Muscle layer of duodenum (tissue), 2 donors: ENCODE data around the gene PRRC1.

Source experiments
- H3K27ac ChIP-seq: one replicate; pipeline ENCODE4 v1.7.0; 2013; ENCODE audit warnings: mild to moderate bottlenecking, low read length
- H3K27me3 ChIP-seq: one replicate; pipeline ENCODE4 v1.7.0; 2013; ENCODE audit warnings: low read depth, mild to moderate bottlenecking, control low read depth, low read length
- H3K36me3 ChIP-seq, 2 donors: one replicate each; pipeline ENCODE4 v1.7.0; 2013; ENCODE audit warnings: low read length in 2 of 2, control low read depth in 1 of 2, mild to moderate bottlenecking in 1 of 2; ENCODE audit not compliant: insufficient read depth in 2 of 2, control insufficient read depth in 1 of 2
- H3K4me1 ChIP-seq, 2 donors: one replicate each; pipeline ENCODE4 v1.7.0; 2013; ENCODE audit warnings: low read length in 2 of 2, mild to moderate bottlenecking in 2 of 2, control low read depth in 1 of 2, moderate library complexity in 1 of 2; ENCODE audit not compliant: insufficient read depth in 2 of 2, control insufficient read depth in 1 of 2
- H3K4me3 ChIP-seq, 2 donors: one replicate each; pipeline ENCODE4 v1.7.0; 2013; ENCODE audit warnings: low read length in 2 of 2, low read depth in 1 of 2, mild to moderate bottlenecking in 1 of 2
- H3K9me3 ChIP-seq, 2 donors: one replicate each; pipeline ENCODE4 v1.7.0; 2013; ENCODE audit warnings: low read length in 2 of 2, control low read depth in 1 of 2, mild to moderate bottlenecking in 1 of 2; ENCODE audit not compliant: control insufficient read depth in 1 of 2
- donor health status: healthy.

PRRC1 gene

GRCh38 chr5:127549551-127549950, 32.1 kb downstream of the PRRC1 start:
- Histone ChIP-seq H3K27me3 (no peaks in the 10 kb centered on the region), H3K4me3 (no peak overlapping the region), H3K9me3 (no peaks in the 10 kb centered on the region), H3K27ac (no peak overlapping the region), H3K4me1 (no peaks in the 10 kb centered on the region), H3K36me3 (peaks cover 16 to 27% of the 10 kb centered on the region in 2 donors)

- H3K36me3 ChIP-seq = peaks cover 16 to 26% of the 10 kb centered on the region in 2 donors
Observed at GRCh38 chr5:127550652-127551409, 33.4 kb downstream of the PRRC1 start.

GRCh38 chr5:127551410-127552041, 34.1 kb downstream of the PRRC1 start:
- H3K4me3 ChIP-seq = no peak overlapping the region
- H3K4me1 ChIP-seq = peaks cover 0 to 6% of the 10 kb centered on the region in 2 donors
- no peak overlapping the region for H3K27ac ChIP-seq
- peaks cover 16 to 20% of the 10 kb centered on the region in 2 donors for H3K36me3 ChIP-seq
- no peaks in the 10 kb centered on the region for H3K9me3 ChIP-seq
- H3K27me3 ChIP-seq = no peaks in the 10 kb centered on the region

More at GRCh38 chr5:127550652-127551409, 33.4 kb downstream of the PRRC1 start:
- Histone ChIP-seq H3K27me3 (no peaks in the 10 kb centered on the region), H3K9me3 (no peaks in the 10 kb centered on the region), H3K4me3 (no peak overlapping the region), H3K27ac (no peak overlapping the region), H3K4me1 (peaks cover 0 to 1% of the 10 kb centered on the region in 2 donors)

GRCh38 chr5:127555826-127556225, 38.4 kb downstream of the PRRC1 start:
- no peaks in the 10 kb centered on the region for H3K27me3 ChIP-seq
- peaks cover 0 to 6% of the 10 kb centered on the region in 2 donors for H3K4me1 ChIP-seq
- H3K27ac ChIP-seq = no peak overlapping the region
- no peak overlapping the region for H3K4me3 ChIP-seq
- peaks cover 8 to 15% of the 10 kb centered on the region in 2 donors for H3K36me3 ChIP-seq
- H3K9me3 ChIP-seq = no peaks in the 10 kb centered on the region

GRCh38 chr5:127556609-127557334, 39.3 kb downstream of the PRRC1 start:
- Histone ChIP-seq H3K9me3 (no peaks in the 10 kb centered on the region), H3K4me3 (no peak overlapping the region), H3K4me1 (peaks cover 0 to 6% of the 10 kb centered on the region in 2 donors), H3K27me3 (no peaks in the 10 kb centered on the region), H3K27ac (no peak overlapping the region), H3K36me3 (peaks cover 8 to 14% of the 10 kb centered on the region in 2 donors)

GRCh38 chr5:127558273-127558672, 40.8 kb downstream of the PRRC1 start:
- Histone ChIP-seq H3K9me3 (no peaks in the 10 kb centered on the region), H3K27ac (no peak overlapping the region), H3K36me3 (peaks cover 6 to 8% of the 10 kb centered on the region in 2 donors), H3K27me3 (no peaks in the 10 kb centered on the region), H3K4me3 (no peak overlapping the region), H3K4me1 (peaks cover 0 to 17% of the 10 kb centered on the region in 2 donors)

- peaks cover 0 to 20% of the 10 kb centered on the region in 2 donors for H3K4me1 ChIP-seq
- H3K4me3 ChIP-seq = no peak overlapping the region
- no peak overlapping the region for H3K27ac ChIP-seq
- no peaks in the 10 kb centered on the region for H3K36me3 ChIP-seq
- H3K27me3 ChIP-seq = no peaks in the 10 kb centered on the region
- no peaks in the 10 kb centered on the region for H3K9me3 ChIP-seq
Observed at GRCh38 chr5:127561254-127561653, 43.8 kb downstream of the PRRC1 start.

GRCh38 chr5:127562252-127562651, 44.8 kb downstream of the PRRC1 start:
- Histone ChIP-seq H3K27me3 (no peaks in the 10 kb centered on the region), H3K4me1 (peaks cover 0 to 20% of the 10 kb centered on the region in 2 donors), H3K27ac (no peak overlapping the region)

GRCh38 chr5:127563136-127563535, 45.7 kb downstream of the PRRC1 start:
- Histone ChIP-seq H3K27ac (no peak overlapping the region), H3K4me1 (peaks cover 0 to 20% of the 10 kb centered on the region in 2 donors), H3K9me3 (no peaks in the 10 kb centered on the region), H3K27me3 (no peaks in the 10 kb centered on the region), H3K4me3 (no peak overlapping the region), H3K36me3 (no peaks in the 10 kb centered on the region)

More at GRCh38 chr5:127562252-127562651, 44.8 kb downstream of the PRRC1 start:
- no peaks in the 10 kb centered on the region for H3K36me3 ChIP-seq
- no peak overlapping the region for H3K4me3 ChIP-seq
- no peaks in the 10 kb centered on the region for H3K9me3 ChIP-seq

GRCh38 chr5:127564002-127564769, 46.7 kb downstream of the PRRC1 start:
- no peaks in the 10 kb centered on the region for H3K27me3 ChIP-seq
- no peaks in the 10 kb centered on the region for H3K36me3 ChIP-seq
- no peak overlapping the region for H3K4me3 ChIP-seq
- peaks cover 0 to 20% of the 10 kb centered on the region in 2 donors for H3K4me1 ChIP-seq
- no peaks in the 10 kb centered on the region for H3K9me3 ChIP-seq
- no peak overlapping the region for H3K27ac ChIP-seq
